Mononuclear cell (primary cell): ENCODE measurements around the gene ABCC2. TPM values are rescaled to one million over a fixed set of nuclear protein-coding genes. Genes with fewer than 3 reads are reported as not detected.
"Not testable (repeated sequence)": the region's sequence is repeated elsewhere in the genome, so short reads cannot be mapped to it uniquely, and the experiment has no call there.

ENCODE experiments used
- H3K27me3 ChIP-seq: 2 replicates; pipeline ENCODE4 v1.6.0; 2011; ENCODE audit warnings: low read length, control low read depth; ENCODE audit not compliant: insufficient read depth
- H3K4me1 ChIP-seq: 2 replicates; pipeline ENCODE4 v1.5.1; 2011; ENCODE audit warnings: mild to moderate bottlenecking, low read length, control low read depth; ENCODE audit not compliant: insufficient read depth
- H3K4me3 ChIP-seq: 2 replicates; pipeline ENCODE4 v1.5.1; 2011; ENCODE audit warnings: mild to moderate bottlenecking, low read length, moderate library complexity
- H3K9me3 ChIP-seq: 2 replicates; pipeline ENCODE4 v1.5.1; 2011; ENCODE audit warnings: low read depth, mild to moderate bottlenecking, control low read depth, low read length
- total RNA-seq: library from RNA; depleted of rRNA; stranded (reverse); fragments of >200 nt; gene quantifications from one replicate; pipeline ENCODE4 v1.2.3, GENCODE V29; 2012

Gene ABCC2
- total RNA-seq, 1 donor = 2.2 TPM

DNA sequence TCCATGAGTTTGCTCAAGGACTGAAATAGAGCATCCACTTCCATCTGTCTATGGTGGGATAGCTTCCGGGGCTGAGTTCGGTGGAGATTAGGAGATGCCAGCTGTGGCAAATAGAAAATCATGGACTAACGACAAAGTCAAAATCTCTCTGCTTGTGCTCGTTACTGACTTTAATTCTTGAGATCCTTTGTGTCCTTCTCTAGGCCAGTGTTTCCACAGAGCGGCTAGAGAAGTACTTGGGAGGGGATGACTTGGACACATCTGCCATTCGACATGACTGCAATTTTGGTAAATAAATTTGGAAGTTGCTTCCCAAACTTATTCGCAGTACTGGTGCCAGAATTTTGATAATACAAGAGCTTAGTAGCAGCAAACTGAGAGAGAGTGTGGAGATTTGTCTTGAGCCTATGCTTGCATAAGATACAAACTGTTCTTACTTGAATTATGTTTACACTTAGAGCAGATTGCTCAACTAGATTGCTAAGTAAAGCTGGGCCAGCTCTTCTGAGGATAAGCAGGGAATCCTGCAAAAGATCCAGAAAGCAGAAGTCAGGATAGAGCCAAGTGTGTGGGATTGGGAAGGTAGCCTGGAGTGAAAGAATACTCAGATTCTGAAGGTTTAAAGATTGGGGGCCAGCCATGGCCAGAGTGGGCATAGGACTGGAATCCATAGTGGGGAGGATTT lies 27.6 kb downstream of the ABCC2 start:
- no peaks in the 10 kb centered on the region for H3K27me3 ChIP-seq
- H3K4me3 ChIP-seq = no peak overlapping the region
- H3K4me1 ChIP-seq = no peaks in the 10 kb centered on the region
- no peaks in the 10 kb centered on the region for H3K9me3 ChIP-seq

DNA sequence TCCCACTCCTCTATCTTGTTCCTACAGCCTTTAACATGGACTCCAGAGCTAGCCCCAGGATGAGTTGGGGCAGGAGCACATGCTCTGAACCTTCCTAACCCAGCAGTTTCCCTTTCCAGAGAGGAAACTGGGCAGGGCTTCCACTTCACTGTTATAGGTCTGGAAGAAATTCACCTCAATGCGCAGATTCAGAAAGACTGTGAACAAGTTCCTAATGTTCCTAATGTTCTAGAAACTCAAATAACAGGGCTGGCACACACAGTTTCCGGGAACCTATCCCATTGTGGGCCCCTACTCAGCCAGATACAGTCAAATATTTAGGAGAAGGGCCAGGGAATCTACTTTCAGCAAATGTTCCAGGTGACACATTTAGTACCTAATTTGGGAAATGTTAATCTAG lies 29.7 kb downstream of the ABCC2 start:
- H3K9me3 ChIP-seq = no peaks in the 10 kb centered on the region
- no peaks in the 10 kb centered on the region for H3K27me3 ChIP-seq
- H3K4me1 ChIP-seq = no peaks in the 10 kb centered on the region
- no peak overlapping the region for H3K4me3 ChIP-seq

DNA sequence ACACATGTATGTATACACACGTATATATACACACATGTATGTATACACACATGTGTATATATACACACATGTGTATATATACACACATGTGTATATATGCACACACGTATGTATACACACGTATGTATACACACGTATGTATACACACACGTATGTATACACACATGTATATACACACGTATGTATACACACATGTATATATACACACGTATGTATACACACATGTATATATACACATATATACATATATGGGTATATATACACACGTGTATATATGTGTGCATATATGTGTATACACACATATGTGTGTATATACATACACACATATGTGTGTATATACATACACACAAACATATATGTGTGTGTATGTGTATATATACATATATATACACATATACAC lies 31.7 kb downstream of the ABCC2 start:
- H3K4me3 ChIP-seq = no peak overlapping the region
- no peaks in the 10 kb centered on the region for H3K4me1 ChIP-seq
- no peaks in the 10 kb centered on the region for H3K27me3 ChIP-seq
- H3K9me3 ChIP-seq = no peaks in the 10 kb centered on the region

DNA sequence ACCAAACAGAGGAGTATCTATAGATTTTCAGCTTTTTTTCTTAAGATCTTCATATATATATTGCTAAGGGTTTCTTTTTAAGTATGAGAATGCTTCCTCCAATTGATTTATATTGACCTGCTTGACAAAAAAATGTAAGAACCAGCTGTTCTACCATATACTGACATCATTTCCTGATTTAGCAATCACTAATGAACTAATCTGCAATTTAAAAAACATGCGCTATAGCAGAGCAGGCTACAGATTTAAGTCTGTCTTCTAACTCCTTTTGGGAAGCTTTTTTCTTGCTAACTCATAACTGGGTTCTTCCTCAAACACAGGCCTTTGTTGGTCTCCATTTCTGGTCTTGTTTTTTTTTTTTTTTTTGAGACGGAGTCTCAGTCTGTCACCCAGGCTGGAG lies 33.2 kb downstream of the ABCC2 start:
- Histone ChIP-seq H3K9me3 (no peaks in the 10 kb centered on the region), H3K4me3 (no peak overlapping the region), H3K4me1 (no peaks in the 10 kb centered on the region), H3K27me3 (no peaks in the 10 kb centered on the region)

DNA sequence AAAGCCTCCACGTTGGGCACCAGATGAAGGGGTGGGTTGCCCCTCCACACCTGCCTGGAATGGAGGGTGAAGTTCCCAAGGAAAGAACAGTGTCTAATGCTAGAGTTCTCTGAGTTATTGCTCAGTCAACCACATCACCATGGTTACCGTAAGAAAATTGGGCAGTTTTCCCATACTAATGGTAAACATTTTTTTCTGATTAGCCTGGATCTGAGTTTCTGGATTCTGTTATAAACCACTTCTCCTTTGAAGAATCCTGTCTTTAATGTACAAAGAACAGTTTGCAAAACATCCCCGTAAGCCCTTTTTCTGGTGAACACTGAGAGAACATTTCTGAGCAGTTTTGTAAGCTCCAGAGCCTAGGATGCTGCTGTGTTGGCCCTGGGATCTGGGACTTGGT lies 45.5 kb downstream of the ABCC2 start:
- Histone ChIP-seq H3K4me1 (no peaks in the 10 kb centered on the region), H3K27me3 (no peaks in the 10 kb centered on the region), H3K4me3 (no peak overlapping the region), H3K9me3 (no peaks in the 10 kb centered on the region)

DNA sequence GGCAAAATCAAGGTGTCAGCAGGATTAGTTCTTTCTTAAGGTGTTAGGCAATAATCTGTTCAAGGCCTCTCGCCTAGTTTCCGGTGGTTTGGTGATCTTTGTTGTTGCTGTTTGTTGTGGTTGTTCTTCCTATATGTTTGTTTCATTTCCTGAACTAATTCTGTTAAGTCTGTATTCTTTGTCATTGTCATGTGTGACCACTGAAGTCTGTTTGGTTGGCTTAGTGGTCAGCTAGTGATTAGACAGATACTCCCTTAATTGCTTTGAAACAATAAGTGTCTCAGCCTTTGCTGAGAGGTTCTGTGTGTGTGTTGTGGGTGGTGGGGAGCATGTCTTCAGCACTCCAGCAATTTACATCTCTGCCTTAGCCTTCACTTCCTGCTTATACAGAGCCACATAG lies 46.0 kb downstream of the ABCC2 start:
- Histone ChIP-seq H3K4me3 (no peak overlapping the region), H3K9me3 (no peaks in the 10 kb centered on the region), H3K27me3 (no peaks in the 10 kb centered on the region), H3K4me1 (no peaks in the 10 kb centered on the region)

DNA sequence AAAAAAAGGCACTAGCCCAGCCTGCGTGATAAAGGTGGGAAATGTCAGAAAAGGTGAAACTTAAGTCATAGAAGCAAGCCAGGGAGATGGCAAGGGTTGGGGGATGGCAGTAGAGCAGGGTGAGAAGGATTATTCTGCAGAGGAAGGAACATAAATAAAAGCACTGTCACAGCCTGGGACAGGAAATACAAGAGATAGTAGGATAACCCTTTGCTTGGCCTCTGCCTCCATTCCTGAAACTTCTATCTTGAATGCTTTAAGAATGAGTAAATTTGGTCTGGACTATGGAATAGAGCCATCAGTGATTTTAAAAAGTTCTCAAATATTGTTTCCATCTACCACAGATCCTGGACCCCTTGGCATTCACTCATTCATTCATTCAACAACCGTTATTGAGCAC lies 50.0 kb downstream of the ABCC2 start:
- Histone ChIP-seq H3K4me1 (no peaks in the 10 kb centered on the region), H3K27me3 (no peaks in the 10 kb centered on the region), H3K4me3 (no peak overlapping the region), H3K9me3 (no peaks in the 10 kb centered on the region)

DNA sequence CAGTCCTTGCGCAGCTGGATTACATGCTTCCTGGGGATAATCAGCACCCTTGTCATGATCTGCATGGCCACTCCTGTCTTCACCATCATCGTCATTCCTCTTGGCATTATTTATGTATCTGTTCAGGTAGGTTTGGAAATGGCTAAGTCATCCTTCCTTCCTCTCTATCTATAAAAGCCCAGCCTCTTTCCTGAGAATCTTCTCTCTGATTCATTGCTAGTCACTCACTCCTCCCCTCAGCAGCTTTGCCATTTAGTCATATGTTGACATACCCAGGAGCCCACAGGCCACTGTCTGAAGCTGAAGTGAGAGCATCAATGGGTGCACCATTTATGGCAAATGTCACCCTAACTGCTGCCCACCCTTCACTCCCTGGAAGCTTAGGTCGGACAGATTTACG lies 52.0 kb downstream of the ABCC2 start:
- Histone ChIP-seq H3K27me3 (no peaks in the 10 kb centered on the region), H3K4me3 (no peak overlapping the region), H3K4me1 (no peaks in the 10 kb centered on the region), H3K9me3 (no peaks in the 10 kb centered on the region)

DNA sequence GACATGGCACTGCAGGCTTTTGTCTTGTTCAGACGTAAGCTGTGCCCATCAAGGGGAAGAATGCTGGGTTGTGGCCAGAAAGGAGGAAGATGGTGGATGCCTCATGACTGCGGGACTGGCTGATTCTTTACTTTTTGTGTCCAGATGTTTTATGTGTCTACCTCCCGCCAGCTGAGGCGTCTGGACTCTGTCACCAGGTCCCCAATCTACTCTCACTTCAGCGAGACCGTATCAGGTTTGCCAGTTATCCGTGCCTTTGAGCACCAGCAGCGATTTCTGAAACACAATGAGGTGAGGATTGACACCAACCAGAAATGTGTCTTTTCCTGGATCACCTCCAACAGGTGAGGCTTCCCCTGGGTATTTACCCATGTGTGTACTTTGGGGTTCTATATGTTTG lies 53.5 kb downstream of the ABCC2 start:
- Histone ChIP-seq H3K4me1 (no peaks in the 10 kb centered on the region), H3K9me3 (no peaks in the 10 kb centered on the region), H3K4me3 (no peak overlapping the region), H3K27me3 (no peaks in the 10 kb centered on the region)

DNA sequence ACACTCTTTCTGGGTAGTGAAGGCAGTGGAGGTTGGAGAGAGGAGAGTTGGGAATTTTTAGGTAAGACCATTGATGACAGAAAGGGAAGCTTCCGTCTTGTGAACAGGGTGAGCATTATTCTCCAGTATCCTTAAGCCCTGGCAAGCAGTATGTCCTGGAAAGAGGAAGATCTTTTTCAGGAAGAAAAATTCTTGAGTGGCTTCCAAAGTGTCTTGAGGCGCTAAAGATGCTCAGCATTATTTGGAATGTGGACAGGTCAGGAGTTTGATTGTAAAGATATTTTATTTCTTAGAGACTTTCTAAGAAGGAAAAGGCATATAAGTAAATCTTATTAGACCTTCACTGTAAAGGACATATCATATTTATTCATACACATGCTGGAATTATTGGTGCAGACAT lies 54.3 kb downstream of the ABCC2 start:
- H3K4me1 ChIP-seq = no peaks in the 10 kb centered on the region
- no peaks in the 10 kb centered on the region for H3K9me3 ChIP-seq
- H3K27me3 ChIP-seq = no peaks in the 10 kb centered on the region
- H3K4me3 ChIP-seq = no peak overlapping the region

DNA sequence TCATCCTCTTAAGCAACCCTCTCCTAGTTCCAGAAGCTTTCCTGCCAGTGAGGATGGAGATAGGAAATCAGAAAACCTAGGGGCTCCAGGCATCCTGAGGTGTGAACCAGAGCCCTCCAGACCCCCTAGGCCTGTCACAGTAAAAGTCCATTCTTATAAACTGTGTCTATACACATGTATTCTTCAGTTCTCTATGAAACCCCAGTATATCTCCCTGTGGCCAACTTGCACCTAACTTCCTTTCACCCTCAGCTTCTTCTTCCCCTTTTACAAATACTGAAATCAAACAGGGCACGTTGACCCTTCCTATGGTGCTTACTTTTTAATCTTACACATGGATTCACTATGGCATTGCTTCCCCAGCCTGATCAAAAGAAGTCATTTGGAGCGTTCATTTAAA lies 58.4 kb downstream of the ABCC2 start:
- H3K9me3 ChIP-seq, H3K27me3 ChIP-seq, H3K4me3 ChIP-seq: not testable (repeated sequence)
- peaks cover 10% of the 10 kb centered on the region for H3K4me1 ChIP-seq

DNA sequence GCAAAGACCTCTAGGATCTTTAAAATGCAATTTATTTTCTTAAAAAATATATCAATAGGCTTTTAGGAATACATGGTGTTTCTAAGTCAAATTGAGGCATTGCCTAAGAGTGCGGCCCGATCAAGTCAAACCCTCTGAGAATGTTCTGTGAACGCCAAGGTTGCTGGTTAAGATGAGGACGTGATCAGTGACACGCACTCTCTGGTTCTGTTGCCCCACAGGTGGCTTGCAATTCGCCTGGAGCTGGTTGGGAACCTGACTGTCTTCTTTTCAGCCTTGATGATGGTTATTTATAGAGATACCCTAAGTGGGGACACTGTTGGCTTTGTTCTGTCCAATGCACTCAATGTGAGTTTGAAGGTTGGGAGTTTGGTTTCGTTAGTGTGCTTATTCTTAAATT lies 59.3 kb downstream of the ABCC2 start:
- peaks cover 17% of the 10 kb centered on the region for H3K4me1 ChIP-seq
- no peaks in the 10 kb centered on the region for H3K27me3 ChIP-seq
- H3K9me3 ChIP-seq = no peaks in the 10 kb centered on the region
- no peak overlapping the region for H3K4me3 ChIP-seq

DNA sequence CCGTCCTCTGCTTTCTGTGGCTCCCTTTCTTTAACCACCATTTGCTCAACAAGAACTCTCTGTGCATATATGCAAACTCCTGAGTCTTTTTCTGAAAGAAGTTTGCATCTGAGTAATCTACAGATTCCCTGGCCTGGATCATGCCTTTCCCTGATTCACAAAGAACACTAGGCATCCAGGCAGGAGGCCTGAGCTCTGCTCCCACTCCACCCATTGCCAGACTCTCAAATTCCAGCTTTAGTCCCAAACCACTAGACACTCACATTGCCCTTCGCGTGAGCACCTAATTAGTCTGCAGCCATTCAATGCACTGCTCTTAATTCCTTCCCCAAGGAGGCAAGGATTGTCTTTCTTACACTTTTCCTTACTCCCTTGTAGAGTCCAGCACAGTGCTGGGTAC lies 60.9 kb downstream of the ABCC2 start:
- H3K4me3 ChIP-seq = no peak overlapping the region
- peaks cover 17% of the 10 kb centered on the region for H3K4me1 ChIP-seq

DNA sequence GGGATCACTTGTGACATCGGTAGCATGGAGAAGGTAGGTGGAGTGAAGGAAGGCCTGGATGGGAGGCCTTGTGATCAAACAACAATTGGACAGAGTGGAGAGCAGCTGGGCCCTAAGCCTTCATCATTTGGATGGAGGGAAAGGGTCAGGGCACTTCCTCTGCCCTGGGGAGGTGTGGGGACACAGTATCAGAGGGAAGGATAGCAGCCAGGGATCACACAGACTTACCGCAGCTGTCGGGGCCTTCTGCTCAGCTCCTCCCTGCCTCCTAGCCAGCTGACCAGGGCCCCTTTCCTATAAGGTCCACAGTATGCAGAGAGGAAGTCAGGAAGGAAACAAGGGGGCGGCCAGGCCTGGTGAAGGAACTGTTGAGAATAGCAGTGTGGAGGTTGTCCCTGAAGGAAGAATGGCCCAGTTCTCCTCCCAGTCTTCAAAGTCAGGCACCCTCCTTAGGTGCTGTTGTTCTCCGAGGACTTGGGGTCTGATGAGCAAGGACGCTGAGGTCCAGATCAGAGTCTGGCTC lies 62.1 kb downstream of the ABCC2 start:
- Histone ChIP-seq H3K9me3 (no peaks in the 10 kb centered on the region), H3K27me3 (no peaks in the 10 kb centered on the region), H3K4me3 (no peak overlapping the region), H3K4me1 (peaks cover 17% of the 10 kb centered on the region)

More for the DNA sequence above, 60.9 kb downstream of the ABCC2 start:
- Histone ChIP-seq H3K27me3 (no peaks in the 10 kb centered on the region), H3K9me3 (no peaks in the 10 kb centered on the region)

DNA sequence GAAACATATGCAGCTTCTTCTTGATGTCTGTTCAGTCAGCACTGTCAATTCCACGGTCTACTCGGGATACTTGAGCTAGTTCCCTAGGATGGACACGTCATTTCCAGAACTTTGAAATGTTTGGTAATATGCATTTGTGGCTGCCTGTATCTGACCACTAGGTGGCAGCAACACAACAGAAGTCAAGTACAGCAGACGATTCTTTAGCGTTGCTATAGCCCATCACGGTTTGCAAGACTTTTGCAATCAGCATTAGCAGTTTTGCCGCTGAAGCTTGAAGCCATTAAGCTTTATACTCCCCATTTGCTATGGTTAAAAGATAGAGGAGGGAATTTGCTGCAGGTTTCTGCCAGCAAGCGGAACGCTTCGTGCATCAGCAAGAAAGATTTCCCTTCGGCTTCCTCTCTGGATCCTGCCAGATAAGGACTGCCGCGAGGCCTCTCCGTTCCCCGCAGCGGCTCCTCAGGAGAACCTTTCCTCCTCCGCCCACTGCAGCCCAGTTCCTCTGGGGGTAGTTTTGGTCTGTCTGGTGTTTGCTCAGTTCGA lies 63.5 kb downstream of the ABCC2 start:
- no peaks in the 10 kb centered on the region for H3K27me3 ChIP-seq
- peaks cover 17% of the 10 kb centered on the region for H3K4me1 ChIP-seq
- H3K9me3 ChIP-seq = no peaks in the 10 kb centered on the region
- peak overlapping the region; percentile 4 for H3K4me3 ChIP-seq

DNA sequence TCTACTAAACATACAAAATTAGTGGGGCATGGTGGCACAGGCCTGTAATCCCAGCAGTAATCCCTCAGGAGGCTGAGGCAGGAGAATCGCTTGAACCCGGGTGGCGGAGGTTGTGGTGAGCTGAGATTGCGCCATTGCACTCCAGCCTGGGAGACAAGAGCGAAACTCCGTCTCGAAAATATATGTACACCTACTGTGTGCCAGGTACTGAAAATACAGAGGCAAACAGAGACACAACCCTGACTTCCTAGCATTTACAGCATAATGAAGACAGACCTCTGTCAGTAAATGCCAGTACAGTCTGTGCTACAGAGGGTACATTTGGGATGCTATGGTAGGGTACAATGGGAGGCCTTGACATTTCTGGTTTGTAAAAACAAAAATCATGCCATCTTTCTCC lies 66.6 kb downstream of the ABCC2 start:
- no peak overlapping the region for H3K4me3 ChIP-seq
- no peaks in the 10 kb centered on the region for H3K9me3 ChIP-seq
- peaks cover 17% of the 10 kb centered on the region for H3K4me1 ChIP-seq
- H3K27me3 ChIP-seq = no peaks in the 10 kb centered on the region
